OCI-LY1 (cell line): ENCODE measurements around the gene CEMIP.

Source experiments
- CTCF ChIP-seq: fragments of 200-600 bp; sonication (generic), shearing (Covaris generic); IDR thresholded peaks from 2 replicates; pipeline ENCODE4 v1.5.1; 2017; ENCODE audit warnings: mild to moderate bottlenecking, antibody characterized with exemption, low read length, moderate library complexity, mixed read lengths
- EZH2 ChIP-seq: fragments of 200-600 bp; sonication (generic), shearing (Covaris generic); IDR thresholded peaks from 2 replicates; pipeline ENCODE4 v1.8.0; 2017; ENCODE audit warnings: borderline replicate concordance, mixed run types, mild to moderate bottlenecking, antibody characterized with exemption, low read length, moderate library complexity, mixed read lengths

- TF ChIP-seq CTCF, result no peak
- TF ChIP-seq EZH2, result no peak
These were observed 158.5 kb downstream of the CEMIP start for GRCh38 chr15:80937718-80938117.
